Mucosa of descending colon (tissue), 3 donors: ENCODE measurements around the gene GPANK1. TPM values are rescaled to one million over a fixed set of nuclear protein-coding genes. Genes with fewer than 3 reads are reported as not detected.

Experiments used
- ATAC-seq: fragments of 200-7000 bp; cut with Tn5 transposase; one replicate; pipeline ENCODE4 v1.9.1; 2020; ENCODE audit warnings: mild to moderate bottlenecking, moderate library complexity
- DNase-seq, 3 donors: peaks; one replicate each; pipeline ENCODE4 v3.0.0-alpha.2; 2020
- H3K36me3 ChIP-seq: fragments of 200-600 bp; one replicate; pipeline ENCODE4 v1.8.0; 2021; ENCODE audit warnings: low read depth, mild to moderate bottlenecking
- H3K4me1 ChIP-seq: fragments of 200-600 bp; one replicate; pipeline ENCODE4 v1.8.0; 2021; ENCODE audit warnings: low read depth, mild to moderate bottlenecking
- H3K4me3 ChIP-seq: fragments of 200-600 bp; one replicate; pipeline ENCODE4 v1.8.0; 2021; ENCODE audit warnings: mild to moderate bottlenecking
- H3K9me3 ChIP-seq: fragments of 200-600 bp; one replicate; pipeline ENCODE4 v1.8.0; 2021; ENCODE audit warnings: mild to moderate bottlenecking
- intact Hi-C, 2 donors: fragments of 100-400 bp; cut with DNase I in 1 of 2; cut with micrococcal nuclease in 1 of 2; formaldehyde crosslinking; loops; one replicate each; pipeline versions ENCODE4 v1.11.0 to v1.11.1; 2022; cut with DNase I, micrococcal nuclease
- total RNA-seq, 3 donors: library from RNA; stranded (reverse); fragmentation: NEBNext Ultra II Directional in 2 of 3; extraction: Animal tissue kit (Norgen Biotek cat#: 25700) in 2 of 3; gene quantifications; one replicate each; pipeline versions ENCODE4 v1.2.1 to v1.2.4, GENCODE V29; 2021 to 2023
- TF ChIP-seq, protein P1 (sequence below): fragments of 200-600 bp; IDR thresholded peaks from one replicate; pipeline ENCODE4 v1.8.0; 2022; ENCODE audit warnings: antibody characterized with exemption, mild to moderate bottlenecking
- donor health status: DM: no; HTN: no; CAD: no; lungs with moderate emphysema.
- donor health status: DM: no; HTN: no; CAD: no.
- donor health status: DM: no; HTN: yes; CAD: no.

Gene GPANK1
- total RNA-seq, 3 donors from 2014 or later = 13.4 to 17.7 (median 17.4) TPM

DNA sequence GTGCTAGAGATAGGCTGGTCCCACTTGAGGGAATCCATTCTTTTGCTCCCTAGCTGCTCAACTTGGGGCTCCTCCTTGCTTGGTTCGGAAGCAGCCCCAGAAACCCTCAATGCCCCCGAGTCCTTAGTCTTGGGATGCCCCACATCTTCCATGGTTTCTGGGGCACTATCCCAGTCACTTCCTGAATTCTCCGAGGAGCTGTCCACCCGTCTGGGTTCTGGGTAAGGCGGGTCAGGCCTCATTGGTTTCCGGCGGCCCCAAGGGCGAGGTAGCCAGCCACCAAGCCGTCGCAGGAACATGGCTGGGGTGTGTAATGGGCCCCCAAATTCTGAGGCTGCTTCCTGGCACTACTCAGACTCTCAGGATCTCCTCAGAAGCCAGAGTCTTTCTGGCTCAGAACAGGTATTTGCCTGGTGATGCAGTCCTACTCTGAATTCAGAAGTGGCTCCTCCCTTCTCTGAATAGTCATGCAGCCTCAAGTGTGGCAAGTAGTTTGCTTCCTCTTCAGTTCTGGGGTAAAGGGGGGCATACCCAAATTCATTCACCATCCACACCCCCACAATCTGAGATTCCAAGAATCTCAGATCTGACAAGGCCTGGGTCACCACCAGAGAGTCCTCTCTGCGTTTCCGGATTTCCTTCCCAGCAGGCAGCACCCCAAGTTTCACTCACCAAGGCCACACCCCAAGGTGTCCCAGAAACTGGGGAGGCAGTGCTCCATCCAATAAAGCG is 5.0 kb downstream of the GPANK1 start:
- TF ChIP-seq, protein P1, sequence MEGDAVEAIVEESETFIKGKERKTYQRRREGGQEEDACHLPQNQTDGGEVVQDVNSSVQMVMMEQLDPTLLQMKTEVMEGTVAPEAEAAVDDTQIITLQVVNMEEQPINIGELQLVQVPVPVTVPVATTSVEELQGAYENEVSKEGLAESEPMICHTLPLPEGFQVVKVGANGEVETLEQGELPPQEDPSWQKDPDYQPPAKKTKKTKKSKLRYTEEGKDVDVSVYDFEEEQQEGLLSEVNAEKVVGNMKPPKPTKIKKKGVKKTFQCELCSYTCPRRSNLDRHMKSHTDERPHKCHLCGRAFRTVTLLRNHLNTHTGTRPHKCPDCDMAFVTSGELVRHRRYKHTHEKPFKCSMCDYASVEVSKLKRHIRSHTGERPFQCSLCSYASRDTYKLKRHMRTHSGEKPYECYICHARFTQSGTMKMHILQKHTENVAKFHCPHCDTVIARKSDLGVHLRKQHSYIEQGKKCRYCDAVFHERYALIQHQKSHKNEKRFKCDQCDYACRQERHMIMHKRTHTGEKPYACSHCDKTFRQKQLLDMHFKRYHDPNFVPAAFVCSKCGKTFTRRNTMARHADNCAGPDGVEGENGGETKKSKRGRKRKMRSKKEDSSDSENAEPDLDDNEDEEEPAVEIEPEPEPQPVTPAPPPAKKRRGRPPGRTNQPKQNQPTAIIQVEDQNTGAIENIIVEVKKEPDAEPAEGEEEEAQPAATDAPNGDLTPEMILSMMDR = no peak
- H3K36me3 ChIP-seq = no peaks in the 10 kb centered on the region
- intact Hi-C loops = no loop called here
- DNase-seq = peak in 2 of 3 donors; percentile 40 to 64
- ATAC-seq = peak; percentile 38
- peaks cover 50% of the 10 kb centered on the region for H3K4me1 ChIP-seq
- H3K9me3 ChIP-seq = no peaks in the 10 kb centered on the region
- peak overlapping the region; percentile 59 for H3K4me3 ChIP-seq

DNA sequence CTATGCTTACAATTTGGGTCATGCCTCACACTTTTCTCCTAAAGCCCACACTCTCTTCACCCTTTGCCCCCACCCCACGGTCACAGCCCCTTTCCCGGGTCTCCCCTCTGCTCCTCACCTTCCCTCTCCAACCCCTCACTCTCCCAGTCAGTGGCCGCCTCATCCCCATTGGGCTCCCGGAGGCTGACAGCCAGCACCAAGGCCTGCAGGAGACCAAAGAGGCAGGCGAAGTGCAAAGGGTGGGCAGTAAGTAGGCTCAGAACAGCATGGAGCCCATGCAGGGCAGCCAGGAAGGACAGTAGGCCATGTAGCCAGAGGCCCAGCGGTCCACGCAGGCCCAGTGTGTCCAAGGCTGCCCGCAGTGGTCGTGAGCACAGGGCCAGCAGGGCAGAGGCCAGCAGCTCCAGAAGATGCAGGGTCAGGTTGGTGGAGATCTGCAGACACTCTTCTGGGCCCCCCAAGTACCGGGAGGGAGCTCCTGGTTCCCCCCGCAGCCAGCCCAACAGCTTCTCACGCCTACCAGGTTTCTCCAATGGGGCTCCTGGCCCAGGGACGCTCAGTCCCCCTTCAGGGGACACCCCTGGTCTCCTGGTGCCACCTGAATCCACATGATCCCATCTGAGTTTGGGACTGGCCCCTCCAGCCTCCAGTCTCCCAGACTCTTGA is 5.7 kb downstream of the GPANK1 start:
- intact Hi-C loops = no loop called here
- DNase-seq (no peak), ATAC-seq (no peak)
- Histone ChIP-seq H3K4me1 (peaks cover 49% of the 10 kb centered on the region), H3K9me3 (no peaks in the 10 kb centered on the region), H3K36me3 (no peaks in the 10 kb centered on the region), H3K4me3 (no peak overlapping the region)
- TF ChIP-seq, protein P1 = no peak

- TF ChIP-seq, protein P1 = no peak
- Histone ChIP-seq H3K9me3 (no peaks in the 10 kb centered on the region), H3K4me1 (peaks cover 40% of the 10 kb centered on the region), H3K36me3 (no peaks in the 10 kb centered on the region), H3K4me3 (no peak overlapping the region)
- intact Hi-C loops = no loop called here
- ATAC-seq (no peak), DNase-seq (no peak)
Measured at GRCh38 chr6:31658158-31658688, 6.6 kb downstream of the GPANK1 start.

DNA sequence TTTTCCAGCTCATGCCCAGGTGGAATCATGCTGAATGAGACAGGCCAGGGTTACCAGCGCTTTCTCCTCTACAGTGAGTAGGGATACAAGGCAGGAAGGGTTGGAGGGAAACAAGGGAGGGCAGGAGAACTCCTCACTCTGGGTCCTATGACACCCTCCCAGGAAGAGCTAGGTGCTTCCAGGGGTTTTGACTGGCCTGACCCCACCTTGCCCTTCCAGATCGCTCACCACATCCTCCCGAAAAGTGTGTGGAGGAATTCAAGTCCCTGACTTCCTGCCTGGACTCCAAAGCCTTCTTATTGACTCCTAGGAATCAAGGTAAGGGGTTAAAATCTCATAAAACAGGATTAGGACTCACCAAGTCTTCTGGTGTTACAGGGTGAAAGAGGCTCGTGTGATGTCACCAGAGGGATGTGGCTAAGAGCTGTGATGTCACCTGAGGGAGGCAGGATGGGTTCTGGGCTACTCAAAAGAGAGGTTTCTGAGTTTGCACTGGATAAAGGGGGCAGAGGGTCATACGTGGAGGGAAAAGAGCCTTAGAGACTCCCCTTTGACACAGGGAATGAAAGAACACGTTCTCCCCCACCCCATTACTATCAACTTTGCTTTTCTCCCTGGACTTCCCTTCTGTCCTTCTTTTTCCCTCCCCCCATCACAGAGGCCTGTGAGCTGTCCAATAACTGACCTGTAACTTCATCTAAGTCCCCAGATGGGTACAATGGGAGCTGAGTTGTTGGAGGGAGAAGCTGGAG is 7.2 kb downstream of the GPANK1 start:
- intact Hi-C loops = no loop called here
- TF ChIP-seq, protein P1 = no peak
- Histone ChIP-seq H3K36me3 (no peaks in the 10 kb centered on the region), H3K9me3 (no peaks in the 10 kb centered on the region), H3K4me3 (no peak overlapping the region), H3K4me1 (peaks cover 39% of the 10 kb centered on the region)
- ATAC-seq = no peak
- no peak for DNase-seq

GRCh38 chr6:31655349-31656237 is 9.2 kb downstream of the GPANK1 start, which contains the start of gene APOM:
Gene APOM, plus strand, starts transcription at chr6:31655894. Its CDS starts 73 bp downstream, at chr6:31655967.
- peaks cover 45% of the 10 kb centered on the region for H3K4me1 ChIP-seq
- H3K9me3 ChIP-seq = no peaks in the 10 kb centered on the region
- no peaks in the 10 kb centered on the region for H3K36me3 ChIP-seq
- H3K4me3 ChIP-seq = no peak within 1 kb of the TSS
- DNase-seq = no peak
- ATAC-seq = no peak
- intact Hi-C loops = no loop called here
- TF ChIP-seq, protein P1 = no peak
